HUES64 (cell line): ENCODE results near the gene SSR2. TPM values are rescaled to one million over a fixed set of nuclear protein-coding genes. Genes with fewer than 3 reads are reported as not detected.

Experiments
- H3K27ac ChIP-seq: 2 replicates; pipeline ENCODE4 v1.7.0; 2013; ENCODE audit warnings: low read depth, low read length, inconsistent platforms
- H3K27me3 ChIP-seq: 2 replicates; pipeline ENCODE4 v1.6.1; 2013; ENCODE audit warnings: mild to moderate bottlenecking, low read length; ENCODE audit not compliant: insufficient read depth
- H3K36me3 ChIP-seq: 2 replicates; pipeline ENCODE4 v1.6.1; 2013; ENCODE audit warnings: mild to moderate bottlenecking, low read length; ENCODE audit not compliant: insufficient read depth
- H3K4me1 ChIP-seq: 2 replicates; pipeline ENCODE4 v1.6.1; 2013; ENCODE audit warnings: mild to moderate bottlenecking, low read length, moderate library complexity; ENCODE audit not compliant: insufficient read depth
- H3K4me3 ChIP-seq: 2 replicates; pipeline ENCODE4 v1.5.1; 2013; ENCODE audit warnings: mild to moderate bottlenecking, low read length, moderate library complexity
- H3K9ac ChIP-seq: 2 replicates; pipeline ENCODE4 v1.6.1; 2013; ENCODE audit warnings: mild to moderate bottlenecking, low read depth, low read length
- H3K9me3 ChIP-seq: 2 replicates; pipeline ENCODE4 v1.6.1; 2013; ENCODE audit warnings: low read depth, low read length; ENCODE audit not compliant: insufficient read depth
- WGBS: fragments of 150-250, 120-280 bp; methylation state at CpG from one replicate; pipeline ENCODE4 v1.1.7; 2013; ENCODE audit warnings: missing lambda C conversion rate; 5-methylcytosine and 5-hydroxymethylcytosine counted together
- polyA plus RNA-seq, 2 experiments: library from polyadenylated mRNA; stranded (reverse); fragments of 50-300 nt; gene quantifications; one replicate each; pipeline ENCODE4 v1.2.3, GENCODE V29; 2013

SSR2 gene
- 191 TPM for polyA plus RNA-seq (2013, experiment 1 of 2)
- 190 TPM for polyA plus RNA-seq (2013, experiment 2 of 2)

DNA sequence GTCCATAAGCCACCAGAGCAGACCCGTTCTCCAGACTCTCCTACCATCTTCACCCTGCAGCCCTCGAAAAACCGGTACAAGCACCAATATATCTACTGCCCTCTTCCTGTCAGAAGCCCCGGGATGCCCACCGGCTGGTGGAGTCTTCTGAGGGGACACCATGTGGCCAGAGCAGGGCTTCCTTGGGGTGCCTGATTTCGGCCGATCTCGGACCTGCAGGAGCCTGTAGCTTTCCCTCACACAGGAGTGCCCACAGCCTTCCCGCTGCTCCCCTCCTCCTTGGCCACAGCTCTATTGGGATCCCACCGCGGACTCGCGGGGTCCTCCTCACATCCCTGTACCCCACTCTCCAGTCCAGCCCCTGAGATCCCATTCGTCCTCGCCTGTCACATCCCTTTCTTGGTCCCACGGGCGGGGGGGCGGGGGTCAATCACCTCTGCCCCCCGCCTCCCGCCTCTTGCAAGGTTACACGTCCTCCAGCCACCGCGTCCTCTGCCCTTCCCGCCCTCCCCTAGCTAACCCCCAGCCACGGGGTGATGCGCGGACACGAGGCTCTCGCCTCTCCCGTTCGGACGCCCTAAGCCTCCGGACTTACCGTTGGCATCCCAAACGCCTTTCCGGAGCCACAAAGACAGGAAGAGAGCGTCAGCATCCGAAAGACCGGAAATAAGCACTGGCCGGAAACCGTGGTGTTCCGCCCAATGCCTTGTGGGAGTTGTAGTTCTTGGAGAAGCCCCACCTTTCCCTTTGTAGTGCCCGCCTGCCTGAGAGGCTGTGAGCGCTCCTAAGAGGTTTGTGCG lies at the start of gene SSR2:
Gene SSR2, minus strand, starts transcription at position 659 of the 800 bp plus-strand sequence. CDS start 784 bp downstream, outside the sequence.
- H3K9ac ChIP-seq, result peak within 1 kb of the TSS; percentile 82
- H3K4me3 ChIP-seq, result peak within 1 kb of the TSS; percentile 95
- peaks cover 10% of the 10 kb centered on the region; the same call in 1 of the 2 replicates for H3K27me3 ChIP-seq
- peak within 1 kb of the TSS; percentile 17; the same call in 1 of the 2 replicates for H3K27ac ChIP-seq
- peaks cover 39% of the 10 kb centered on the region for H3K36me3 ChIP-seq
- 2% methylated on average over 45 of the region's 45 CpGs for WGBS
- H3K9me3 ChIP-seq, result no peaks in the 10 kb centered on the region
- peaks cover 8% of the 10 kb centered on the region; the same call in 1 of the 2 replicates for H3K4me1 ChIP-seq

DNA sequence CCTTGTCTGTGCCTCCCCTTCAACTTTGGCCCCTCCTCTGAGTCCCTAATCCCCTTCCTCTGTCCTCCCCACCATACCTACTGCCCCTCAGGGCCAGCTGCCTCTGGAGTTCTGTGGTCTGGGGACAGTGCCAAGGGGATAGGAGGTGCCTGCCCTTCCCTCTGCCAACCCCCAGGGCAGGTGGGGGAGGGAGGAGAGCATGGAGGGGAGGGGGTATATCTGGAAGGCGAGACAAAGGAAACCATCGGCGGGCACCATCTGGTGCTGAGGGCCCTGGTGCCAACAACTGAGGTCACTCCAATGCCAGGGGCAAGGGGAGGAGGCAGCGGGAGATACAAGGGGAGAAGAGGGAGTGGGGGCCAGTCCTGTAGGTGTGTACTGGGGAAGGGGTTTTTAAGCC lies 49.8 kb upstream of the SSR2 start:
- H3K4me3 ChIP-seq, result no peak overlapping the region
- peaks cover 25% of the 10 kb centered on the region for H3K36me3 ChIP-seq
- WGBS, result 87% methylated on average over 4 of the region's 4 CpGs
- no peak overlapping the region for H3K9ac ChIP-seq
- H3K27me3 ChIP-seq, result no peaks in the 10 kb centered on the region
- H3K27ac ChIP-seq, result no peak overlapping the region
- H3K9me3 ChIP-seq, result no peaks in the 10 kb centered on the region
- H3K4me1 ChIP-seq, result peaks cover 39% of the 10 kb centered on the region

DNA sequence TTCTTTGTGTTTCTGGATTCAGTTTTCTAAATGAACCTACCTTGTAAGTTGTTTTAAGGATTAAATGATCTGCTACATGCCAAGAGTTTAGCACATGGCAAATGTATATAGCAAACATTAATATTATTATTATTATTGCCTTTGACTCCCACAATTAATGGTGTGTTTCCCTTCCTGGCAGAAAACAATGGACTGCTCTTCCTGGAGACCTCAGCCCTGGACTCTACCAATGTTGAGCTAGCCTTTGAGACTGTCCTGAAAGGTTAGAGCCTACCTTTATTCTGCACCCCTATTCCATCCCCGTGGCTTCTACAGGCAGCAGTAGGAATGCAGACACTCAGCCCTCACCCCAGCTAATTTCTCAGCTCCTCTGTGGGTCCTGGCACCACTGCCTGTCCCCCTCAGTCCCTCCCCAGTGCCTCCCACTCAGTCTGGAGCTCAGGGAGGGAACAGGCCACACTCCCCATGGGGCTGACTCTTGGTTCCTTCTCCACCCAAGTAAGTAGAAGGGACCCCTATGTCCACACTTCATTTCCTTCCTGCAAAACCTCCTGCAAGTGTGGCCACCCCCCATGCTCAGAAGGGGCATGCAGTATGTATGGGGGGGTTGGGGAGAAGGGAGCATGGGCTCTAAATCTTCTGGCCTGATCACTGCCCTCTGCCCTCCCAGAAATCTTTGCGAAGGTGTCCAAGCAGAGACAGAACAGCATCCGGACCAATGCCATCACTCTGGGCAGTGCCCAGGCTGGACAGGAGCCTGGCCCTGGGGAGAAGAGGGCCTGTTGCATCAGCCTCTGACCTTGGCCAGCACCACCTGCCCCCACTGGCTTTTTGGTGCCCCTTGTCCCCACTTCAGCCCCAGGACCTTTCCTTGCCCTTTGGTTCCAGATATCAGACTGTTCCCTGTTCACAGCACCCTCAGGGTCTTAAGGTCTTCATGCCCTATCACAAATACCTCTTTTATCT lies 49.0 kb upstream of the SSR2 start:
- Histone ChIP-seq H3K9ac (no peak overlapping the region), H3K9me3 (no peaks in the 10 kb centered on the region), H3K36me3 (peaks cover 21% of the 10 kb centered on the region), H3K4me3 (no peak overlapping the region), H3K27ac (no peak overlapping the region), H3K27me3 (no peaks in the 10 kb centered on the region), H3K4me1 (peaks cover 32% of the 10 kb centered on the region)
- WGBS, result 93% methylated on average over 3 of the region's 3 CpGs

DNA sequence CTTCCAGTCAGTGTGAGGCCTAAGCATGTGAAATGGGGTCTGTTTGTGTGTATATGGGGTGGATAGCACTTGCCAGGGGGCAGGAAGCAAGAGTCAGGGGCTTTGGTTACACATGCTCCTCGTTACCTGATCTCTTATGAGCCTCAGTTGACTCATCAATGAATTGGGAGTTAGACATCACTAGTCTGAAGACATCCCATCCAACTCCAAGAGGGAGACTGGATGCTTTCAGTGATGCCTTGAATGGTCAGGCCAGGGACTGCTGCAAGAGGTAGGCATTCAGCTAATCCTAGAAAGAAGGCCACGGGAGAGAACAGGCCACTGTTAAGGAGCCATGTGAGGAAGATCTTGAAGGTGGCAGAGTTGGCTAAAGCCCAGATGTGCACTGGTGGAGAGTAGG lies 46.5 kb upstream of the SSR2 start:
- H3K4me3 ChIP-seq, result no peak overlapping the region
- 86% methylated on average over 2 of the region's 2 CpGs for WGBS
- H3K27me3 ChIP-seq, result no peaks in the 10 kb centered on the region
- no peak overlapping the region for H3K9ac ChIP-seq
- H3K36me3 ChIP-seq, result peaks cover 13% of the 10 kb centered on the region
- peaks cover 16% of the 10 kb centered on the region for H3K4me1 ChIP-seq
- H3K27ac ChIP-seq, result no peak overlapping the region
- H3K9me3 ChIP-seq, result no peaks in the 10 kb centered on the region

DNA sequence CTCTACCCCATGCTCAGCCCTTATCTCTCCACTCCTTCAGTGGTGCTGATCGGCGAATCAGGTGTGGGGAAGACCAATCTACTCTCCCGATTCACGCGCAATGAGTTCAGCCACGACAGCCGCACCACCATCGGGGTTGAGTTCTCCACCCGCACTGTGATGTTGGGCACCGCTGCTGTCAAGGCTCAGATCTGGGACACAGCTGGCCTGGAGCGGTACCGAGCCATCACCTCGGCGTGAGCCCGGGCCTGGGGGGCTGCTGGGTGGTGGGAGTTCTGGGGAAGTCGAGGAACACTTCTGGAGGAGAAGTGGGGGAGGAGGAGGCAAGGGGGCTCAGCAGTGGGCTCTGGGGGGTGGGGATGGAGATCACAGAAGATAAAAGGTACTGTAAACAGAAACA lies 45.1 kb upstream of the SSR2 start:
- Histone ChIP-seq H3K9me3 (no peaks in the 10 kb centered on the region), H3K36me3 (peaks cover 11% of the 10 kb centered on the region; the same call in 1 of the 2 replicates), H3K27me3 (no peaks in the 10 kb centered on the region), H3K4me3 (no peak overlapping the region), H3K27ac (no peak overlapping the region), H3K9ac (no peak overlapping the region), H3K4me1 (peaks cover 16% of the 10 kb centered on the region; the same call in 1 of the 2 replicates)
- WGBS, result 75% methylated on average over 16 of the region's 16 CpGs

DNA sequence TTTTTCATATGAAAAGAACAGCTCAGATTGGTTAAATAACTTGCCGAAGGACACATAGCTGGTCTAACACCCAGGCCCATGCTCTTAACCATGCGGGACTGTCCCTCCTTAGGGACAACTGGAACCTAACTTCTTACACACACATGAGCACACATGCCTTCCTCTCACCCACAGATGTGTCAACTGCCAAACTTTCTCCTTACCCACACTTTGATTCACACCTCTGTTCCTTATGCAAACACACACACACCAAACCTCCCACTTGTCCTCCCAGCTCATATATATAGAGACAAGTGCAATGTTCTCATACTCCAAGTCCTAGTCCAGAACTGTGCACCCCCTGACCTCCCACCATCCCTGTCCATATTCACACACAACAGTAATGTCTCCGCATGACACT lies 44.5 kb upstream of the SSR2 start:
- H3K27me3 ChIP-seq, result no peaks in the 10 kb centered on the region
- no peak overlapping the region for H3K27ac ChIP-seq
- H3K9me3 ChIP-seq, result no peaks in the 10 kb centered on the region
- WGBS, result 86% methylated on average over 3 of the region's 3 CpGs
- peaks cover 16% of the 10 kb centered on the region; the same call in 1 of the 2 replicates for H3K4me1 ChIP-seq
- H3K36me3 ChIP-seq, result peaks cover 10% of the 10 kb centered on the region; the same call in 1 of the 2 replicates
- H3K4me3 ChIP-seq, result no peak overlapping the region
- no peak overlapping the region for H3K9ac ChIP-seq

DNA sequence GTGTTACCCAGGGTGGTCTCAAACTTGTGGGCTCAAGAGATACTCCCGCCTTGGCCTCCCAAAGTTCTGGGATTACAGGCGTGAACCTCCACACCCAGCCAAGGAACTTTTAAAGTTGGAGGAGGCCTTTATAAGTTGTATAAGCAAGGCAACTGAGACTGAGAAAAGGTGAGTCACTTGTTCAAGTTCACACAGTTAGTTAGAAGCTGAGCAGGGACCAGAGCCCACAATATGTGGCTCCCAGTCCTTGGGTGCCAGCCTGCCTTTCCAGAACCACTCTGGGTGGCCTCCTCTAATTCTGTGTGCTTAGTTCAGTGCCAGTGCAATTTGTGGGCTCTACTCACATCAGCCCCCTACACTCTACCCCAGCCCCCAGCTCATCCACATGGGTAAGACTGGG lies 43.9 kb upstream of the SSR2 start:
- WGBS, result 100% methylated on average over 2 of the region's 2 CpGs
- Histone ChIP-seq H3K4me1 (peaks cover 16% of the 10 kb centered on the region; the same call in 1 of the 2 replicates), H3K9me3 (no peaks in the 10 kb centered on the region), H3K36me3 (peaks cover 5% of the 10 kb centered on the region; the same call in 1 of the 2 replicates), H3K27me3 (no peaks in the 10 kb centered on the region), H3K9ac (no peak overlapping the region), H3K4me3 (no peak overlapping the region), H3K27ac (no peak overlapping the region)

DNA sequence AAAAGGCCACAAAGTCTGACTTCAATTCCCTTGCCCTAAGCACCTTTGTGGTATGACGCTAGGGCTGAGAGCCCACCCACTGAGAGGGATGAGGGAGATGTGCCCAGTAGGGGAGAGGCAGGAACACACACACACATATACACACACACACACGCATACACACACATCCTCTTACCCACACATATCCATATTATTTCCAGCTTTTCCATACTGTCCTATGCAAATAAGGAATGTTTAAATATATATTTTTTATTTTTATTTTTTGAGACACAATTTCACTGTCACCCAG lies 43.2 kb upstream of the SSR2 start:
- no peaks in the 10 kb centered on the region for H3K9me3 ChIP-seq
- H3K27ac ChIP-seq, result no peak overlapping the region
- 0 out of 2 replicates have a peak, but pooled peaks cover 3% of the 10 kb centered on the region for H3K36me3 ChIP-seq
- H3K4me1 ChIP-seq, result peaks cover 16% of the 10 kb centered on the region; the same call in 1 of the 2 replicates
- H3K27me3 ChIP-seq, result no peaks in the 10 kb centered on the region
- 0% methylated on average over 1 of the region's 2 CpGs for WGBS
- no peak overlapping the region for H3K4me3 ChIP-seq
- no peak overlapping the region for H3K9ac ChIP-seq

DNA sequence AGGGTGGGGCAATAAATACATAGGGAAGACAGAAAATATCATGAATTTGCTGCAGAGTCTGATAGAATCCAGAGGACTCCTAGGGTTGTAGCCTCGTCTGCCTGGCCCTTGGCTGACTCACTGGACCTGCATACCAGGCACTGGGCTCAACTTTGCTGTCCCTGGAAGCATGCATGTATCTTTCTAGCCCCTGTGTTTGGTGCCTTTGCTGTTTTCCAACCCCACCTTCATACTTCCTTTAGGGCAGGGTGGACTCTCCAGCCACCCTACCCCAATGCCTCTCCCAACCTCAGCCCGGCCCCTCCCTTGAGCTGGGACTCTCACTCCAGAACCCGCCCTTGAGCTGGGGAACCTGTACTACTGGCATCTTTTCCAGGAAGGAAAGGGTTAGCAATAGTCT lies 41.4 kb upstream of the SSR2 start:
- Histone ChIP-seq H3K4me1 (peaks cover 16% of the 10 kb centered on the region; the same call in 1 of the 2 replicates), H3K9me3 (no peaks in the 10 kb centered on the region), H3K27me3 (no peaks in the 10 kb centered on the region), H3K27ac (no peak overlapping the region), H3K4me3 (peak overlapping the region; percentile 56; the same call in 1 of the 2 replicates), H3K36me3 (peaks cover 10% of the 10 kb centered on the region), H3K9ac (no peak overlapping the region)
- WGBS, result 67% methylated on average over 3 of the region's 3 CpGs

DNA sequence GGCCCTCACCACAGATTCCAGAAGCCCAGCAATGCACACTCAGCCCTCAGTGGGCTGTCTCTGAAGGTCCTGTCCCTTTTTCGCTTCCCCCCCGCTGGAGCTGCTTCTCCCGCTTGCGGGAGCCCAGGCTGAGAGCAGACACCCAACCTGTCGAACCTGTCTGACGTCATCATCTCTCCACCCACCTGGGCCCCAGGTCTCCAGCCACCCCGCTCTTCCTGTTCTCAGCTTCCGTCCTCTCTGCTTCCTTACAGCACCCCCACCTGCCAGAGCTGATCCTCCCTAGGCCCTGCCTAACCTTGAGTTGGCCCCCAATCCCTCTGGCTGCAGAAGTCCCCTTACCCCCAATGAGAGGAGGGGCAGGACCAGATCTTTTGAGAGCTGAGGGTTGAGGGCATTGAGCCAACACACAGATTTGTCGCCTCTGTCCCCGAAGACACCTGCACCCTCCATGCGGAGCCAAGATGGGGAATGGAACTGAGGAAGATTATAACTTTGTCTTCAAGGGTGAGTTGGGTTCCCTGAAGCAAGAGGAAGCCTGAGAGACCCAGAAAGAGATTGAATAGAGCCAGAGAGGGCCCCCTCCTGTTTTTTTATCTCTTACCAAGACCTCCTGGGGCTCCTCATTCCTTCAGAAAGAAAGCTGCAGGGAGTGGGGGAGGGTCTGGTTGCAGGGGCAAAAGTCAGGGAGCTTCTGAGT lies 40.3 kb upstream of the SSR2 start, which contains the start of gene RAB25:
Gene RAB25, plus strand, starts transcription at position 224 of the 700 bp plus-strand sequence. Its CDS starts 241 bp downstream, at position 465.
- no peaks in the 10 kb centered on the region for H3K27me3 ChIP-seq
- no peaks in the 10 kb centered on the region for H3K9me3 ChIP-seq
- 5% methylated on average over 11 of the region's 11 CpGs for WGBS
- peaks cover 15% of the 10 kb centered on the region for H3K36me3 ChIP-seq
- H3K27ac ChIP-seq, result peak within 1 kb of the TSS; percentile 99
- peaks cover 14% of the 10 kb centered on the region; the same call in 1 of the 2 replicates for H3K4me1 ChIP-seq
- peak within 1 kb of the TSS; percentile 56 for H3K4me3 ChIP-seq
- H3K9ac ChIP-seq, result peak within 1 kb of the TSS; percentile 74
